SK-N-MC (cell line): ENCODE results near the gene MAMDC4.

Source experiments
- DNase-seq: peaks from one replicate; pipeline ENCODE4 v3.0.0-alpha.2; 2011; ENCODE audit warnings: low read depth, low spot score
- H3K27ac ChIP-seq: fragments of 200-600 bp; sonication (generic); 2 replicates; pipeline ENCODE4 v1.5.1; 2016; ENCODE audit warnings: mixed run types
- H3K36me3 ChIP-seq: fragments of 200-600 bp; sonication (generic); 2 replicates; pipeline ENCODE4 v1.6.1; 2017; ENCODE audit warnings: antibody characterized with exemption, low read length, mixed read lengths; ENCODE audit not compliant: insufficient read depth
- H3K4me3 ChIP-seq: fragments of 200-600 bp; sonication (generic); 2 replicates; pipeline ENCODE4 v1.5.1; 2016
- H3K9ac ChIP-seq: fragments of 200-600 bp; sonication (generic); 2 replicates; pipeline ENCODE4 v1.8.0; 2017; ENCODE audit warnings: mixed run types, mixed read lengths; ENCODE audit not compliant: insufficient read length
- H3K9me3 ChIP-seq: fragments of 200-600 bp; sonication (generic); 2 replicates; pipeline ENCODE4 v1.6.1; 2017; ENCODE audit warnings: low read depth, mild to moderate bottlenecking, antibody characterized with exemption, low read length, moderate library complexity, mixed read lengths
- EZH2 ChIP-seq: fragments of 200-600 bp; sonication (generic); IDR thresholded peaks from one replicate; pipeline ENCODE4 v1.6.1; 2017; ENCODE audit warnings: antibody characterized with exemption
- FOXP2 ChIP-seq: optimal IDR thresholded peaks from 2 replicates; pipeline ENCODE3; 2011; ENCODE audit warnings: mild to moderate bottlenecking, moderate library complexity; ENCODE audit not compliant: insufficient read depth; ENCODE audit errors: extremely low read length, control extremely low read depth
- POLR2AphosphoS5 ChIP-seq: IDR thresholded peaks from 2 replicates; pipeline ENCODE4 v1.6.1; 2012; ENCODE audit warnings: mild to moderate bottlenecking, low read depth, low read length, borderline replicate concordance

MAMDC4 gene

DNA sequence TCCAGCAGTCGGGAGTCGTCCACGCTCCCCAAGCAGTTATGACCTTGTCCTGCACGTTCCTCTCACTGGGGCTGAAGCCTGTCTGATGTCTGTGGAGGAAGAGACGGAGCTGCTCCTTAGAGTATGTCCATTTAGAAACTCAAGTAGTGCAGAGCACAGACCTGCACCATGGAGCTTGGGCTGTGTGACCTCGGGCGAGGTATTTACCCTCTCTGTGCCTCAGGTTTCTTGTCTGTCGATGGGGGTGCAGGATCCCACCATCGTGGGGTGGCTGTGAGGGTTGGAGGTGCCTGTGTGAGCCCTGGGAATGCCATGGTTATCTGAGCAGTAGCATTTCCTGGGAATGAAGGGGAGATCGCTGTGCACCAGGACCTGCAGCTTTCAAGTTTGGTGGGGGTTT is 48.4 kb downstream of the MAMDC4 start:
- no peak overlapping the region for H3K27ac ChIP-seq
- H3K36me3 ChIP-seq, result peaks cover 49% of the 10 kb centered on the region
- no peak for DNase-seq
- H3K9ac ChIP-seq, result no peak overlapping the region
- H3K4me3 ChIP-seq, result no peak overlapping the region
- no peaks in the 10 kb centered on the region for H3K9me3 ChIP-seq
- TF ChIP-seq POLR2AphosphoS5 (no peak), EZH2 (no peak), FOXP2 (no peak)

DNA sequence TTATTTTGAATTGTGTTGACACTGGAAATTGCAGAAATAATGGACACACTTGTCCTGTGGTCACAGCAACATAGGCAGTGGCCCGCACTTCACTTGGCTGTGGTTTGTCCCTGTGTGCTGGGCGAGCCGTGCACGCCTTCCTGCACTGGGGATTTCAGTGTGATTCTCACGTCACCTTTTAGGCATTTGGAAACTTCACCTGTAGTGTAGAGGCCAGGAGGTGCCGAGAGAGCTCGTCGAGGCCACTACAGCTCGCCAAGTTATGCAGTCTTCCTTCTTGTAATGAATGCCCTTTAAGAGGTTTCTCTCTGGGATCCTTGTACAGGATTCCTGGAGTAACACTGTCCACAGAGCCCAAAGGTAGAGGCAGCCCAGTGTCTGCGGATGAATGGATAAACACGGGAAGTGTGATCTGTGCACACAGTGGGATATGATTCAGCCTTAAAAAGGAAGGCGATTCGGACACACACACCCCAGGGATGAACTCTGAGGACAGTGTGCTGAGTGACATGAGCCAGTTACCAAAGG is 48.9 kb downstream of the MAMDC4 start:
- no peak for DNase-seq
- H3K9me3 ChIP-seq, result no peaks in the 10 kb centered on the region
- no peak for TF ChIP-seq FOXP2
- no peak for TF ChIP-seq POLR2AphosphoS5
- no peak for TF ChIP-seq EZH2
- H3K27ac ChIP-seq, result no peak overlapping the region
- peaks cover 54% of the 10 kb centered on the region for H3K36me3 ChIP-seq
- no peak overlapping the region for H3K9ac ChIP-seq
- no peak overlapping the region for H3K4me3 ChIP-seq

DNA sequence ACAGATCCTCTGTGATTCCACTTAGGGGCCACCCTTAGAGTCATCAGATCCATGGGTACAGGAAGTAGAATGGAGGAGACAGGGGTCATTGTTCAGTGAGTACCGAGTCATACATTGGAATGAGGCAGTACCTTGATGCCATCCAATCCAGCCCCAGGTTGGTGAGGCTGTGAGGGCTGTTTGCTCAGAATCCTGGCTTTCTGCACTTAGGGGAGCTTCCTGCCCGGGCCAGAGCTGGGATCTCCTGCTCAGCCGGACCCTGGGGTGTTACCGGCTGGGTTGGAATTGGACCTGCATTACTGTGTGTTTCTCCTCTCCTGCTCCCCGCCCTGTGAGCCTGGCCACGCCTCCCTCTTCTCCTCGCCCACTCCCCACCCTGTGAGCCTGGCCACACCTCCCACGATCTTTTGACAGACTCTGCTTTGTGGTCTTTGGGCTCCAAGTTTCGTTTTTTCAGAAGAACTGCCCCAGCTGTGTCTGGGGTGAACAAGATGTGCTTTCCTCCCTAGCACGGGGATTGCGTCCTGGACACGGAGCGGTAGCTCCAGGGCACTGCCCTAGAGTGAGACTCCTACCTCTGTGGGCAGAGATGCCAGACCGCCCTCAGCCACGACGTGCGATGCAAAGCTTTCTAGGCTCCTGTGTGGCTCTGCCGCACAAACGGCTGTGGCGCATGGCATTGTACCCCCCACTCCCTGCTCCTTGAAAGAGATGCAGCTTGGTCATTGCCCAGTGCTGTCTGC is 49.5 kb downstream of the MAMDC4 start:
- DNase-seq, result no peak
- TF ChIP-seq FOXP2 (no peak), POLR2AphosphoS5 (no peak), EZH2 (no peak)
- no peak overlapping the region for H3K4me3 ChIP-seq
- H3K36me3 ChIP-seq, result peaks cover 61% of the 10 kb centered on the region
- H3K9ac ChIP-seq, result no peak overlapping the region
- H3K9me3 ChIP-seq, result no peaks in the 10 kb centered on the region
- no peak overlapping the region for H3K27ac ChIP-seq

DNA sequence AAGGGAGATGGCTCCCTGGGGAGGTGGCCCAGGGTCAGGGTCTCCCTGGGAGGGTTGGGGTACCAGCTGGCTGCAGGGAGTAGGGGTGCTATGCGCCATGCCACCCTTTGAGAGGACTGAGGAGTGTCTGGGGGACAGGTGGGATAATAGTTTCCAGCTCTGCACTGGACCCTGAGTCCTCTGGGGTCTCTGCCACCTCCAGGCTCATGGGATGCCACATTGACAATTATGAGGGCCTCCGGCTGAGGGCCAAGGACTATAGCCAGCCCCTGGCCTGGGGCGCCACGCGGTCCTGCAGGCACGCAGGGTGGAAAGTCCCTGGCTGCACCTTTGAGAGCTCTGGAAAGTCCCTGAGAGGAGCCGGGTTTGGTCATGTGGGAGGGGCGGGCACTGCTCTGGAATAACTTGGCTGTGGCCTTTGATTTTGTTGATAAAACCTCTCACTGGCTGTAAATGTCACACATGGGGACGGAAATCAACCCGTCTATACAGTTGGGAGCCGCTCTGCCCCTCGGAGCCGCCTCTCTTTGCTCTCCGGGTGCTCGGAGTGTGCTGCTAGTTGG is 50.2 kb downstream of the MAMDC4 start:
- H3K36me3 ChIP-seq, result peaks cover 66% of the 10 kb centered on the region
- H3K9ac ChIP-seq, result no peak overlapping the region
- DNase-seq, result no peak
- TF ChIP-seq FOXP2 (no peak), POLR2AphosphoS5 (no peak), EZH2 (no peak)
- no peak overlapping the region for H3K4me3 ChIP-seq
- H3K9me3 ChIP-seq, result no peaks in the 10 kb centered on the region
- H3K27ac ChIP-seq, result no peak overlapping the region

DNA sequence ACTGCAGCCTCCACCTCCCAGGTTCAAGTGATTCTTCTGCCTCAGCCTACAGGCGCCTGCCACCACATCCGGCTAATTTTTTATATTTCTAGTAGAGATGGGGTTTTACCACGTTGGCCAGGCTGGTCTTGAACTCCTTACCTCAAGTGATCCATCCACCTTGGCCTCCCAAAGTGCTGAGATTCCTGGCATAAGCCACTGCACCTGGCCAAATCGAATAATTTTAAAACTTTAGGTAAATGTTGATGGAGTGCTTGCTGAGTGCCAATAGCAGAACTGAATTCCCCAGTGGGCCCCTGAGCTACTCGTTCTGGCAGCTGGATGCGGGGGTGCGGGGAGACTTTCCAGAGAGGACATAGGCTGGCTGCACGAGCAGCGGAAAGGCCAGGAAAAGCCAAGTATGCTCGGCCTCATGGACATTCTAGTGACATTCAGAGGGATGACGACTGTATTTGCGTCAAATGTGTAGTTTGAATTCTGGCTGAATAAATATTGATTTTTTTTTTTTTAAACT is 51.0 kb downstream of the MAMDC4 start:
- Histone ChIP-seq H3K27ac (no peak overlapping the region), H3K9me3 (no peaks in the 10 kb centered on the region), H3K4me3 (no peak overlapping the region), H3K36me3 (peaks cover 72% of the 10 kb centered on the region), H3K9ac (no peak overlapping the region)
- DNase-seq, result no peak
- no peak for TF ChIP-seq EZH2
- TF ChIP-seq FOXP2, result no peak
- no peak for TF ChIP-seq POLR2AphosphoS5

DNA sequence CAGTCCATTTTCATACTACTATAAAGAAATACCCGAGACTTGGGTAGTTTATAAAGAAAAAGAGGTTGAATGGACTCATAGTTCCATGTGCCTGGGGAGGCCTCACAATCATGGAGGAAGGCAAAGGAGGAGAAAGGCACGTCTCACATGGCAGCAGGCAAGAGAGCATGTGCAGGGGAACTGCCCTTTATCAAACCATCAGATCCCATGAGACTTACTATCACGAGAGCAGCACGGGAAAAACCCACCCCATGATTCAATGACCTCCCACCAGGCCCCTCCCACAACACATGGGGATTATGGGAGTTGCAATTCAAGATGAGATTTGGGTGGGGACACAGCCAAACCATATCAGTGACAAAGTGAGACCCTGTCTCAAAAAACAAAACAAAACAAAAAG is 54.1 kb downstream of the MAMDC4 start:
- DNase-seq, result no peak
- H3K4me3 ChIP-seq, result no peak overlapping the region
- H3K9me3 ChIP-seq, result no peaks in the 10 kb centered on the region
- no peak overlapping the region for H3K27ac ChIP-seq
- peaks cover 58% of the 10 kb centered on the region for H3K36me3 ChIP-seq
- no peak for TF ChIP-seq FOXP2
- no peak for TF ChIP-seq EZH2
- no peak for TF ChIP-seq POLR2AphosphoS5
- H3K9ac ChIP-seq, result no peak overlapping the region

DNA sequence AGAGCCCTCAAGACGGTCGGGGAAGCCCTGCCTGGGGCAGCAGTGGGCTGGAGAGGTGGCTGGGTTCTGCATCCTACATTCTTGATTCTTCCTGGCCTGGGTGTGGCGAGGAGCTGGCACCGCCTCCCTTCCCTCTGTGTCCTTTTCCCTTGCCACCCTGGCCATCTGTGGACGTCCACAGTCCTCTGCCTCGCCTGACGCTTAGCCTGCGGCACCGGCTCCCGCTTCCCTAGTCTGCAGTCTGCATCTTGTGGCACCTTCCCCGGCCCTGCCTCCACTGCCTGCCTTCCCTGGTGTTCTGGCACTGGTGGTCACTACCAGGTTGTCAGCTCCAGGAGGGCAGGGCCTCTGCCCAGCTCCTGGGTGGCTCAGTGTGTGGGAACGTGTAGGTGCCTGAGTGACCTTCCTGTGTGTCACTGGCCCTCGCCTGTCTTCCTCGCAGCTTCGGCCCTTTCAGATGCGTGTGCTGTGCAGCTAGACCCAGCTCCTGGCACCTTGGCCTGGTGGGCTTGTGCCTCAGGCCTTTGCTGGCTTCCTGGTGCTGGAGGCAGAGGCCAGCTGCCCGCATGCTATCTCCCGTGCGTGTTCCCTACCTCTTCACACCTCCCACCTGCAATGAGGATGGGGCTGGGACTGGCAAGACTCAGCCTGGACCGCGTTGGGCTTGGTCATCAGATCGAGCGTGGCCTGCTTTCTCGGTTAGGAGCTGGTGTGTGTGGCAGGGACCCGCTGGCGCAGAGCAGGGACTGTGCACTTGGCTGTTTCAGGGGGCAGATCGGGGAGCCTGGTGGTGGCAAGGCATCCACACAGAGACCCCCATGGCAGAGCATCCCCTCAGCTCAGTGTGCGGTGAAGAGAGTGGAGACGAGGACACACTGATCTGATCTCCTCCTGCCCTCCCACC is 55.1 kb downstream of the MAMDC4 start:
- peaks cover 48% of the 10 kb centered on the region; the same call in 1 of the 2 replicates for H3K36me3 ChIP-seq

More for the DNA sequence above, 55.1 kb downstream of the MAMDC4 start:
- TF ChIP-seq FOXP2 (no peak), POLR2AphosphoS5 (no peak), EZH2 (no peak)
- Histone ChIP-seq H3K9ac (no peak overlapping the region), H3K4me3 (no peak overlapping the region), H3K27ac (no peak overlapping the region), H3K9me3 (no peaks in the 10 kb centered on the region)
- DNase-seq, result no peak
